Esophagus squamous epithelium (tissue), 5 donors: ENCODE measurements around the gene EMX2. TPM values are rescaled to one million over a fixed set of nuclear protein-coding genes. Genes with fewer than 3 reads are reported as not detected.

Experiments used
- DNase-seq: peaks from one replicate; lab custom pipeline; 2025; lab: John Stamatoyannopoulos, UW
- H3K27ac ChIP-seq, 4 donors: fragments of 200-600 bp; sonication (generic); one replicate each; pipeline ENCODE4 v1.5.1; 2016 to 2019; ENCODE audit warnings: mild to moderate bottlenecking in 1 of 4
- H3K27me3 ChIP-seq, 4 donors: fragments of 200-600 bp; sonication (generic); 1 replicate in 3 of 4; 2 replicates in 1 of 4; pipeline versions ENCODE4 v1.5.1 to v1.6.0; 2017 to 2021; ENCODE audit warnings: antibody characterized with exemption in 1 of 4
- H3K36me3 ChIP-seq, 3 donors: fragments of 200-600 bp; sonication (generic); one replicate each; pipeline ENCODE4 v1.5.1; 2016 to 2019
- H3K4me1 ChIP-seq, 3 donors: fragments of 200-600 bp; sonication (generic); one replicate each; pipeline ENCODE4 v1.5.1; 2017 to 2019
- H3K4me3 ChIP-seq, 4 donors: fragments of 200-600 bp; sonication (generic); 1 replicate in 3 of 4; 2 replicates in 1 of 4; pipeline ENCODE4 v1.5.1; 2016 to 2019; ENCODE audit warnings: mild to moderate bottlenecking in 2 of 4, moderate library complexity in 1 of 4
- H3K9me3 ChIP-seq, 3 donors: fragments of 200-600 bp; sonication (generic); one replicate each; pipeline ENCODE4 v1.5.1; 2016 to 2019
- POLR2A ChIP-seq, 4 donors: fragments of 450-650 bp; IDR thresholded peaks; one replicate each; pipeline ENCODE4 v1.6.1; 2017; ENCODE audit warnings: antibody characterized with exemption in 4 of 4, mild to moderate bottlenecking in 4 of 4, moderate library complexity in 3 of 4
- WGBS, 2 donors: methylation state at CpG; one replicate each; pipeline ENCODE4 v1.1.5; 2018; 5-methylcytosine and 5-hydroxymethylcytosine counted together
- intact Hi-C: fragments of 100-400 bp; cut with DNase I; formaldehyde crosslinking; loops from one replicate; pipeline ENCODE4 v1.15.0; 2022
- total RNA-seq, 4 donors: library from RNA; depleted of rRNA; stranded (reverse); fragments of >200 nt; gene quantifications; one replicate each; pipeline ENCODE4 v1.1.0, GENCODE V29; 2016
- TF ChIP-seq, protein P1 (sequence below), 6 experiments: fragments of 450-650 bp in 4 of 6; fragments of 200-600 bp in 2 of 6; sonication (generic) in 2 of 6; IDR thresholded peaks; one replicate each; pipeline ENCODE4 v1.5.1; 2016 to 2019; ENCODE audit warnings: antibody characterized with exemption in 6 of 6, mild to moderate bottlenecking in 4 of 6, moderate library complexity in 4 of 6
- donor health status: DM: yes; HTN: yes; CAD: no.

Gene EMX2
- total RNA-seq, 4 donors from 2014 or later, result 0.19 TPM; not detected in 3

DNA sequence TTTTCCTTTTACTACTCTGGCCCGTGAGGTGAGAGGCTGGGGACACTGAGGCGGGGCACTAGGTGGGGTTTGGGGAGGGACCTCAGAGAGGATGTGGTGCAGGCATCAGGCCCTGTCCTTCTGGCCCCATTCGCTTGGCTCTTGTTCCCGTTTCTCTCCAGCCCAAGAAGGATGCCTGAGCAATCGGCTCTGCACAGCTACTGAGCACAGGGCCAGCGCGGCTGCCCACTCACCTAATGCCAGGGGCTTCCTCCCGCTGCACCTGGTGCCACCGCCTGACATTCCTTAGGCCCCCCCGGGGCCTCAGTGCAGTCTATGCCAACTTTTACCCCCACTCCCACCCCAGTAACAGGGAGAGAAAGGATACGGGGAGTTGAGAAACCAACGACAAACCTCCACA lies 12.5 kb downstream of the EMX2 start:
- TF ChIP-seq, protein P1, sequence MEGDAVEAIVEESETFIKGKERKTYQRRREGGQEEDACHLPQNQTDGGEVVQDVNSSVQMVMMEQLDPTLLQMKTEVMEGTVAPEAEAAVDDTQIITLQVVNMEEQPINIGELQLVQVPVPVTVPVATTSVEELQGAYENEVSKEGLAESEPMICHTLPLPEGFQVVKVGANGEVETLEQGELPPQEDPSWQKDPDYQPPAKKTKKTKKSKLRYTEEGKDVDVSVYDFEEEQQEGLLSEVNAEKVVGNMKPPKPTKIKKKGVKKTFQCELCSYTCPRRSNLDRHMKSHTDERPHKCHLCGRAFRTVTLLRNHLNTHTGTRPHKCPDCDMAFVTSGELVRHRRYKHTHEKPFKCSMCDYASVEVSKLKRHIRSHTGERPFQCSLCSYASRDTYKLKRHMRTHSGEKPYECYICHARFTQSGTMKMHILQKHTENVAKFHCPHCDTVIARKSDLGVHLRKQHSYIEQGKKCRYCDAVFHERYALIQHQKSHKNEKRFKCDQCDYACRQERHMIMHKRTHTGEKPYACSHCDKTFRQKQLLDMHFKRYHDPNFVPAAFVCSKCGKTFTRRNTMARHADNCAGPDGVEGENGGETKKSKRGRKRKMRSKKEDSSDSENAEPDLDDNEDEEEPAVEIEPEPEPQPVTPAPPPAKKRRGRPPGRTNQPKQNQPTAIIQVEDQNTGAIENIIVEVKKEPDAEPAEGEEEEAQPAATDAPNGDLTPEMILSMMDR (IDR thresholded peaks at IDR 0.05), result no peak
- TF ChIP-seq POLR2A (IDR thresholded peaks at IDR 0.05), result no peak
- H3K4me3 ChIP-seq, result no peak overlapping the region
- H3K36me3 ChIP-seq, result no peaks in the 10 kb centered on the region
- 60 to 67% methylated on average over 11 of the region's 12 CpGs for WGBS, 2 donors
- no peak for DNase-seq
- H3K4me1 ChIP-seq, result peaks cover 5 to 28% (median 7%) of the 10 kb centered on the region in 3 donors
- H3K27me3 ChIP-seq, result peaks cover 7 to 94% (median 23%) of the 10 kb centered on the region in 4 donors
- H3K27ac ChIP-seq, result no peak overlapping the region
- intact Hi-C loops, result no loop called here
- no peaks in the 10 kb centered on the region for H3K9me3 ChIP-seq

DNA sequence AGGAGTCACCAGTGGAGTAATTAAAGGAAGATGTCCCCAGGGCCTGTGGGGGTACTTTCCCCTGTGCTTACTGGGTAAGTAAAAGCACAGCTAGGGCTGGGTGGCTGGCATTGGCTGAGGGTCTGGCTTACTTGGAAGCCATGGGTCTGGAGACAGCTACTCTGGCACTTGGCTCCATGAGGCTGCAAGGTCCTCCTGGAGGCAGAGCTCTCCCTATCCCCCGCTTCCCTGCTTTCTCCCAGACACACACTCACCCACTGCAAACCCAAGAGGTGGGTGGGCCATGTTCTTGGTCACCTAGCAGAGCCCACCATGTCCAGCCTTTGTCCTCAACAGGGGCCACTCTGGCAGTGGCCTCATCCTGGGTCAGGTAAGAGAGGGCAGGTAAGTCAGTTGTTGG lies 13.3 kb downstream of the EMX2 start:
- Histone ChIP-seq H3K36me3 (no peaks in the 10 kb centered on the region), H3K9me3 (no peaks in the 10 kb centered on the region), H3K4me1 (peaks cover 5 to 28% (median 7%) of the 10 kb centered on the region in 3 donors), H3K27ac (no peak overlapping the region), H3K4me3 (no peak overlapping the region), H3K27me3 (peaks cover 7 to 94% (median 19%) of the 10 kb centered on the region in 4 donors)
- 60 to 80% methylated on average over 1 of the region's 1 CpG for WGBS, 2 donors
- intact Hi-C loops, result no loop called here
- DNase-seq, result no peak
- TF ChIP-seq POLR2A (IDR thresholded peaks at IDR 0.05), result no peak
- TF ChIP-seq, protein P1 (IDR thresholded peaks at IDR 0.05), result no peak

DNA sequence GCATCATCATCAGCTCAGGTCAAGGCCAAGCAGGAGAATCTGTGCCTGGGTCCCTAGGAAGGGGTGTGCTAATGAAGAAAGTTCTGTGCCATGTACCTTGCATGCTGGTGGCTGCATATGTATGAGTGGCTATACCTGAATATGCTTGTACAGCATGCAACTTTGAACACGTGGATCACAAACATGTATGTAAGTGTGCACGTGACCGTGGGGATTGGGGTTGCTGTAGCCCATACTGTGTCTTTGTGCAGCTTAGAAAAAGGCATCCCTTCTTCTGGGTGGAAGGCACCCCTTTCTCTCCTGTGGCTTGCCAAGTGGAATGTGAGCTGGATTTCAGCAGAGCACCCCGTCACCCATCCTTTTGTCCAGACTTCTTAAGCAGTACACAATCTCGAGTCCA lies 13.8 kb downstream of the EMX2 start:
- WGBS, 2 donors, result 80 to 86% methylated on average over 2 to 5 of the region's 5 CpGs

DNA sequence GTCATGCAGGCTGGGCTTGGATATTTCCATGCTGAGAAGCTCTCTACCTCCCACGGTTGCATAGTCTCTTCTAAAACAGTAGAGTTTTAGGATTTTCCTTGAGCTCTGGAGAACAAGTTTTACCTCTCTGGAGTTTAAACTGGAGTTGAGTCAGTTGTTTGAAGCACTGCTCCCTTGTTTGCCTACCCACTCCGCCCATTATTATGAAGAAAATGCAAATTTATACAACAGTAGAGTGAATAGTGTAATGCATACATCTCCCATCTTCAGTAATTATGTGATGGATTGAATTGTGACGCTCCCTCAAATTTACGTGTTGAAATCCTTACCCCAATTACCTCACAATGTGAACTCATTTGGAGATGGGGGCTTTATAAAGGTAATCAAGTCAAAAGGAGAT lies 17.2 kb downstream of the EMX2 start:
- no peak for TF ChIP-seq POLR2A (IDR thresholded peaks at IDR 0.05)
- Histone ChIP-seq H3K27me3 (peaks cover 0 to 83% (median 0%) of the 10 kb centered on the region in 4 donors), H3K36me3 (no peaks in the 10 kb centered on the region), H3K9me3 (no peaks in the 10 kb centered on the region), H3K4me1 (no peaks in the 10 kb centered on the region), H3K27ac (no peak overlapping the region), H3K4me3 (no peak overlapping the region)
- no peak for DNase-seq
- 40 to 41% methylated on average over 4 of the region's 4 CpGs for WGBS, 2 donors
- intact Hi-C loops, result no loop called here

More for the DNA sequence above, 13.8 kb downstream of the EMX2 start:
- no peak for DNase-seq
- peaks cover 7 to 94% (median 17%) of the 10 kb centered on the region in 4 donors for H3K27me3 ChIP-seq
- TF ChIP-seq, protein P1 (IDR thresholded peaks at IDR 0.05), result no peak
- H3K4me3 ChIP-seq, result no peak overlapping the region
- peaks cover 5 to 27% (median 7%) of the 10 kb centered on the region in 3 donors for H3K4me1 ChIP-seq
- intact Hi-C loops, result no loop called here
- H3K27ac ChIP-seq, result no peak overlapping the region
- H3K36me3 ChIP-seq, result no peaks in the 10 kb centered on the region
- no peaks in the 10 kb centered on the region for H3K9me3 ChIP-seq

- DNase-seq, result no peak
- intact Hi-C loops, result no loop called here
- no peaks in the 10 kb centered on the region for H3K36me3 ChIP-seq
- H3K9me3 ChIP-seq, result no peaks in the 10 kb centered on the region
- WGBS, 2 donors, result 45 to 63% methylated on average over 2 of the region's 2 CpGs
- no peaks in the 10 kb centered on the region for H3K4me1 ChIP-seq
- TF ChIP-seq POLR2A (IDR thresholded peaks at IDR 0.05), result no peak
- TF ChIP-seq, protein P1 (IDR thresholded peaks at IDR 0.05), result no peak
- peaks cover 0 to 83% (median 0%) of the 10 kb centered on the region in 4 donors for H3K27me3 ChIP-seq
- no peak overlapping the region for H3K4me3 ChIP-seq
- no peak overlapping the region for H3K27ac ChIP-seq
These were observed 18.4 kb downstream of the EMX2 start for GRCh38 chr10:117560942-117561341.

- 68 to 87% methylated on average over 3 to 6 of the region's 7 CpGs for WGBS, 2 donors
- intact Hi-C loops, result no loop called here
These were observed 19.7 kb downstream of the EMX2 start for GRCh38 chr10:117562220-117562619.

More at GRCh38 chr10:117562220-117562619, 19.7 kb downstream of the EMX2 start:
- H3K4me1 ChIP-seq, result no peaks in the 10 kb centered on the region
- no peaks in the 10 kb centered on the region for H3K36me3 ChIP-seq
- TF ChIP-seq POLR2A (IDR thresholded peaks at IDR 0.05), result no peak
- TF ChIP-seq, protein P1 (IDR thresholded peaks at IDR 0.05), result no peak
- no peak overlapping the region for H3K27ac ChIP-seq
- no peak for DNase-seq
- H3K9me3 ChIP-seq, result no peaks in the 10 kb centered on the region
- no peak overlapping the region for H3K4me3 ChIP-seq
- peaks cover 0 to 82% (median 0%) of the 10 kb centered on the region in 4 donors for H3K27me3 ChIP-seq
